ACC112 (cell line): ENCODE results near the gene NEUROD2.

ENCODE experiments used
- H2AFZ ChIP-seq: fragments of 200-600 bp; sonication (generic); one replicate; pipeline ENCODE4 v1.6.0; 2017; ENCODE audit warnings: antibody characterized with exemption, low read length; ENCODE audit not compliant: unreplicated experiment
- H3K27ac ChIP-seq: fragments of 200-600 bp; sonication (generic); 2 replicates; pipeline ENCODE4 v1.5.1; 2014; ENCODE audit warnings: low read depth, mild to moderate bottlenecking, antibody characterized with exemption, low read length, moderate library complexity
- H3K27me3 ChIP-seq: fragments of 200-600 bp; sonication (generic); 2 replicates; pipeline ENCODE4 v1.6.1; 2014; ENCODE audit warnings: mild to moderate bottlenecking, antibody characterized with exemption, low read length, moderate library complexity, mixed read lengths; ENCODE audit not compliant: insufficient read depth
- H3K36me3 ChIP-seq: fragments of 200-600 bp; sonication (generic); 2 replicates; pipeline ENCODE4 v1.6.1; 2016; ENCODE audit warnings: mild to moderate bottlenecking, antibody characterized with exemption, low read length, moderate library complexity, mixed read lengths; ENCODE audit not compliant: insufficient read depth
- H3K4me1 ChIP-seq: fragments of 200-600 bp; sonication (generic); one replicate; pipeline ENCODE4 v1.6.1; 2016; ENCODE audit warnings: low read length, mixed read lengths; ENCODE audit not compliant: insufficient read depth, unreplicated experiment, control insufficient read depth
- H3K4me3 ChIP-seq: fragments of 200-600 bp; sonication (generic); 2 replicates; pipeline ENCODE4 v1.5.1; 2014; ENCODE audit warnings: mild to moderate bottlenecking, low read depth, low read length
- H3K79me2 ChIP-seq: fragments of 200-600 bp; sonication (generic); one replicate; pipeline ENCODE4 v1.6.0; 2016; ENCODE audit warnings: low read length; ENCODE audit not compliant: control insufficient read depth, unreplicated experiment, insufficient read depth

The NEUROD2 gene

DNA sequence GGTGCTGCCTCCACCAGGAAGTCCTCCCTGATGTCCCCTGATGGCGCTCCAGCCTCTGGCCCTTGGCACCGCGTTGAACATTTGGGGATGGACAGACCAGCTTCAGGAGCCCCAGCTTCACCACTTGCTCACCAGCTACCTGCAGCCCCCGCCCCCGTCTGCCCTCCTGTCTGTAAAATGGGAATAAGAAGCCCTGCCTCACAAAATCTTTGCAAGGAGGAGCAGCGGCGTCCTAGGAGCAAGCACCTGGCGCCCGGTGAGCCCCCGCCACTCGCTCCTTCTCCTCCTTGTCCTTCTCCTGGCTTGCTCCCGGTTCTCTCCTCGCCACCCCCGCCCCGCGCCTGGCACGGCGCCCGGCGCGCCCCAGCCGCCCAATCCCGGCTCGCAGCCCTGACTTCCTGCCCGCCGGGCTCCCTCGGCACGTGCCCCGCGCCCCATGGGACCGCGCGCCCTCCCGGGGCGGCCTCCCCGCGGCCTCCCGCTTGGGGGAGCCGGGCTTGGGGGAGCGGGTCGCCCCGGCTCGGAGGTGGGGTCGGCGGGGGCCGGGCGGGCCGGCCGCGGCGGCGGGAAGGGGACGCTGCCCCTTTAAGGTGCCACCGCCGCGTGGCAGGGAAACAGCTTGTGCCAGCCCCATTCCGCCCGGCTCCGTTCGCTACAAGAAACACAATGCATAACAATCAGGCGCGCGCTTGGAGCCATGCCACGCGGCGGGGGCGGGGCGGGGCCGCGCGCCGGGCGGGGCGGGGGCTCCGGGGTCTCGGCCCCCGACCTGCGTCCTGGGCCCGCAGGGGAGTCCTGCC lies 9.9 kb upstream of the NEUROD2 start:
- peak overlapping the region; percentile 77 for H3K4me3 ChIP-seq
- H2AFZ ChIP-seq: peak overlapping the region; percentile 57
- no peaks in the 10 kb centered on the region for H3K79me2 ChIP-seq
- H3K27ac ChIP-seq: no peak overlapping the region
- peaks cover 15% of the 10 kb centered on the region; the same call in 1 of the 2 replicates for H3K27me3 ChIP-seq
- H3K36me3 ChIP-seq: no peaks in the 10 kb centered on the region
- no peaks in the 10 kb centered on the region for H3K4me1 ChIP-seq

DNA sequence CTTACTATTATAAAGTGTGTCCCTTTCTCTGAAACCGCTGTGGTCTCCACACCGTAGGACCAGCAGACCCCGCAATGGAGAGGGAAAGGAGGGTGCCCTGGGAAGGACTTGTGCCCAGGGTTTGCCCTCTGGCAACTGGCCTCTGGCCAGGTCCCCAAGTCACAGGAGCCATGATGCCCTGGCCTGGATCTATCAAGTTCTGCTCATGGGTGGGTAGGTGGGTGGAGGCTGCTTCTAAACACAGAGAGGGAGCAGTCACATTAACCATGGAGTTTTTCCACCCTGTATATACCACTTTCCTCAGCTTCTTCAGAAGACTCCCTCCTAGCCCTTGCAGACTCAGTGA lies 9.4 kb upstream of the NEUROD2 start:
- H3K4me1 ChIP-seq: no peaks in the 10 kb centered on the region
- peak overlapping the region; percentile 77 for H3K4me3 ChIP-seq
- H3K79me2 ChIP-seq: no peaks in the 10 kb centered on the region
- no peak overlapping the region for H2AFZ ChIP-seq
- H3K27me3 ChIP-seq: peaks cover 15% of the 10 kb centered on the region; the same call in 1 of the 2 replicates
- H3K36me3 ChIP-seq: no peaks in the 10 kb centered on the region
- H3K27ac ChIP-seq: no peak overlapping the region

DNA sequence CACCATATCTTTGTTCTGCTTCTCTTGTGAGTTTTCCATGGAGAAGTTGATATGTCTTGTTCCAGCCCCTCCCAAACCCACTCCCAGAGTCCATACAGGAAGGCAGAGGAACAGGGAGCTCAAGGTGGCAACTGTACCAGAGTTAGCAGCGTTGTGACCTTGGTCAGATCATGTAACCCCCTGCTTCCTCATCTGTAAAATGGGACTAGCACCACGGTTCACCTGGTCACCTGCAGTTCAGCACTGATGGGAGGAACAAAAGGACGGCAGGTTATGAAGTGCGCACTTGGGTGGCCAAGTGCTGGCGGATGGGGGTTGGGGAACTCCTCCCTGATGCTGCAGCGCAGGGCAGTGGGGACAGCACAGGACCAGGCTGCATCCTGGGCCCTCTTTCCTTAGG lies 7.7 kb upstream of the NEUROD2 start:
- Histone ChIP-seq H3K4me1 (no peaks in the 10 kb centered on the region), H3K4me3 (no peak overlapping the region), H3K36me3 (no peaks in the 10 kb centered on the region), H3K27me3 (peaks cover 5% of the 10 kb centered on the region), H3K27ac (no peak overlapping the region), H3K79me2 (no peaks in the 10 kb centered on the region), H2AFZ (no peak overlapping the region)

- Histone ChIP-seq H3K4me3 (no peak overlapping the region), H2AFZ (no peak overlapping the region), H3K27me3 (peaks cover 8% of the 10 kb centered on the region), H3K27ac (no peak overlapping the region), H3K4me1 (no peaks in the 10 kb centered on the region), H3K36me3 (no peaks in the 10 kb centered on the region), H3K79me2 (no peaks in the 10 kb centered on the region)
These were observed 6.9 kb upstream of the NEUROD2 start for GRCh38 chr17:39614545-39615157.

GRCh38 chr17:39612935-39613464 lies 5.3 kb upstream of the NEUROD2 start:
- no peak overlapping the region for H3K27ac ChIP-seq
- H3K27me3 ChIP-seq: peaks cover 25% of the 10 kb centered on the region

DNA sequence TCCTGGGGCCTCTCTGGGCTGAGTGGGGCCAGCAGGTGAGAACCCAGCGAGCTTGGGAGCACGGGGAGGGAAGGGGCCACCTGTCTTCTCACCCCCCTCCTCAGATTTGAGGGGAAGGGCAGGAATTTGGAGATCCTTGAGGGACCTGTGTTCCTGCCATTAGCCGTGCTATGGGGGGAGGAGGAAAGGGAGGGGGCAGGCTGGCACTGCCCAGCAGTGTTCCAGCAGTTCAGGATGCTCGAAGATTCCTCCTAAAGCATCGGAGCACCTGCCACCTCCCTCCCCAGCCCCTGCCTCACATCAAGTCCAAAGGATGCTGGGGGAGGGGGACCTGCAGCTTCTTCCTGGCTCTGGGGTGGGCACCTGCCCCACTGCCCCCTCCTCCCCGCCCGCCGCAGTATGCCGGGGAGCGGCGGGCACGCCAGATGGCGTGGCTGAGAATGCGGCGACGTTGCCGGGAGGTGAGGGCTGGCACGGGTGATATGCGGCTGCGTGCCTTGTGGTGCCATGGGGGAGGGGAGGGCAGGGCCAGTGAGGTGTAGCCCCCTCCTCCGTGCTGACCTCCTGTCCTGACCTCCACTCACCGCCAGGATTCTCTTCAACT lies 4.7 kb upstream of the NEUROD2 start:
- Histone ChIP-seq H3K4me1 (peaks cover 1% of the 10 kb centered on the region), H3K4me3 (no peak overlapping the region), H2AFZ (no peak overlapping the region), H3K27me3 (peaks cover 30% of the 10 kb centered on the region), H3K36me3 (no peaks in the 10 kb centered on the region), H3K27ac (no peak overlapping the region), H3K79me2 (no peaks in the 10 kb centered on the region)

More at GRCh38 chr17:39612935-39613464, 5.3 kb upstream of the NEUROD2 start:
- no peaks in the 10 kb centered on the region for H3K36me3 ChIP-seq
- no peak overlapping the region for H3K4me3 ChIP-seq
- H3K79me2 ChIP-seq: no peaks in the 10 kb centered on the region
- no peaks in the 10 kb centered on the region for H3K4me1 ChIP-seq
- H2AFZ ChIP-seq: no peak overlapping the region

- Histone ChIP-seq H2AFZ (no peak overlapping the region), H3K36me3 (no peaks in the 10 kb centered on the region), H3K4me3 (no peak overlapping the region), H3K79me2 (no peaks in the 10 kb centered on the region), H3K4me1 (peaks cover 3% of the 10 kb centered on the region), H3K27ac (no peak overlapping the region), H3K27me3 (peaks cover 33% of the 10 kb centered on the region)
These were observed 3.8 kb upstream of the NEUROD2 start for GRCh38 chr17:39611401-39612112.

DNA sequence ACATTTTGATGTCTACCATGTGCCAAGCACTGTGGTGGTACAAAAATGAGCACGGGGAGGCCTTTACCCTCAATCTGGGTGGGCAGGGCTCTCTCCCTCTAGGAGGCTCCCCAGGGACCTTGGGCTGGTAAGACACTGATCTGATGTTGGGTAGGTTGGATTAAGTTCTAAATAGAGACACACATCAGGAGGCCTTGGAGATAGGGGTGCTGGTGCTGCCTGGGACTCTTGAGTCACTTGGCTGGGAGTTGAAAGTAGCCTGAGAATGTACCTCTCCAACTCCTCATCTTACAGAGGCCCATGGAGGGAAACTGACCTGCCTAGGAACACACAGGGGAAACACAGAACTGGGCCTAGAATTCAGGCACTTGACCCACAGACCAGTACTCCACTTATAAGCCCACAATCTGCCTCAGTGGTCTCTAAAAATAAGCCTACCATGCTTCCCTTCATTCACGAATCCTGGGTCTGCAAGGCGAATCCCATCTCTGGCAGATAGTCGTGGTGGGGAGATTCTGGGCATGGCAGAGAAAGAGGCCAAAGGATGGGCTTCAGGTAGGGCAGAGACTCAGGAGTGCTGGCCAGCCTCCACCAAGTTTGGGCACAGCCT lies 1.8 kb upstream of the NEUROD2 start:
- Histone ChIP-seq H3K4me1 (peaks cover 5% of the 10 kb centered on the region), H3K27ac (no peak overlapping the region), H3K79me2 (no peaks in the 10 kb centered on the region), H3K36me3 (no peaks in the 10 kb centered on the region), H2AFZ (no peak overlapping the region), H3K4me3 (no peak overlapping the region), H3K27me3 (peaks cover 53% of the 10 kb centered on the region)

DNA sequence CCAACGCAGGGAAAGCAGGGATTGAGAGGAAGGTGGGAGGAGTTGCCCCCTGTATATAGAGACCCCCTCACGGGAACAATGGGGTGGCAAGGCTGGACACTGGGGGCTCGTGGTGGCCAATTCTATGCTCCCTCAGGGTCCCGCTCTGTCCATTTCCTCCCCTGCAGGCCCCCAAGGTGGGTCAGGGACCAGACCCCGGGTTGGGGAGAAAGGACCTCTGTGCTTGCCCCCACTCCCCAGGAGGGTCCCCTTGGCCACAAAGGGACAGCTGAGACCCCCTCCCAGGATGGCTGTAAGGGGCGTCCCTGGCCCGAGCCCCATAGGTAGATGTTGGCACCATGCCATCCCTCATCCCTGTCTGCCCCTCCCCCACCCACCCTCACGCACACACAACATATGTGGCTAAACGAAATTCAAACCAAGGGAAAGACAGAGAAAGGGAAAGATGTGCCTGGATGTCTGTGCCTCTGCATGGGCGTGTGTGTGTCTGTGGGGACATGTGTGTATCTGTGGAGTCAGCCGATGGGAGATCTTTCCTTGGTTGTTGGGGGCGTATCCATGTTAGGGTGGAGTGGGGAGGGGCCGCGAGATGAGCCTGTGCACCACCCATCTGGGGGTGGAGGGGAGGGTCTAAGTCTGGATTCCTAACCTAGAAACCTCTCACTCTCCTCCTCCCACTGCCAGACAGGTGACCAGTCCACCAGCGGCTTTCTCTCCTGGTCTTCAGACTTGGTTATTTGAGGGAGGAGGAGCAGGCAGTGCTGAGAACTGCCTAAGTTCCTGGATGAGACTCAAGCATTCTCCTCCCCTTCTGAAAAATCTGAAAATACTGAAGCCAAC lies 642 bp upstream of the NEUROD2 start:
- no peaks in the 10 kb centered on the region for H3K79me2 ChIP-seq
- H3K4me3 ChIP-seq: no peak overlapping the region
- no peaks in the 10 kb centered on the region for H3K36me3 ChIP-seq
- H3K27ac ChIP-seq: no peak overlapping the region
- no peak overlapping the region for H2AFZ ChIP-seq
- peaks cover 65% of the 10 kb centered on the region for H3K27me3 ChIP-seq
- peaks cover 5% of the 10 kb centered on the region for H3K4me1 ChIP-seq
